Neural cell (in vitro differentiated cells): ENCODE measurements around the gene KRTAP5-9. TPM values are rescaled to one million over a fixed set of nuclear protein-coding genes. Genes with fewer than 3 reads are reported as not detected.
"Not testable (repeated sequence)": the region's sequence is repeated elsewhere in the genome, so short reads cannot be mapped to it uniquely, and the experiment has no call there.

Experiments used
- H2AFZ ChIP-seq: fragments of 200-600, 300-800 bp; sonication (generic), shearing (Covaris generic); 2 replicates; pipeline ENCODE4 v1.6.0; 2014; ENCODE audit warnings: low read depth, mild to moderate bottlenecking, antibody characterized with exemption, low read length, moderate library complexity
- H3F3A ChIP-seq: fragments of 200-600 bp; shearing (Covaris generic); 2 replicates; pipeline ENCODE4 v1.6.1; 2016; ENCODE audit warnings: mild to moderate bottlenecking, moderate library complexity, mixed read lengths, antibody characterized with exemption, low read length; ENCODE audit not compliant: insufficient read depth, poor library complexity, severe bottlenecking
- H3K27ac ChIP-seq: fragments of 200-600, 300-800 bp; sonication (generic), shearing (Covaris generic); 2 replicates; pipeline ENCODE4 v1.5.1; 2014; ENCODE audit warnings: mild to moderate bottlenecking, low read length, moderate library complexity
- H3K27me3 ChIP-seq: fragments of 300-800, 200-600 bp; sonication (generic), shearing (Covaris generic); 2 replicates; pipeline ENCODE4 v1.6.0; 2014; ENCODE audit warnings: mild to moderate bottlenecking, low read depth, low read length, moderate library complexity; ENCODE audit not compliant: insufficient read depth
- H3K36me3 ChIP-seq: fragments of 300-800, 200-600 bp; sonication (generic), shearing (Covaris generic); 2 replicates; pipeline ENCODE4 v1.5.1; 2014; ENCODE audit warnings: mild to moderate bottlenecking, antibody characterized with exemption, low read length, moderate library complexity; ENCODE audit not compliant: insufficient read depth
- H3K4me2 ChIP-seq: fragments of 300-800, 200-600 bp; sonication (generic), shearing (Covaris generic); 2 replicates; pipeline ENCODE4 v1.6.0; 2014; ENCODE audit warnings: mild to moderate bottlenecking, low read length
- H3K4me3 ChIP-seq: fragments of 300-800, 200-600 bp; sonication (generic), shearing (Covaris generic); 2 replicates; pipeline ENCODE4 v1.5.1; 2014; ENCODE audit warnings: mild to moderate bottlenecking, low read length, moderate library complexity
- H3K79me2 ChIP-seq: fragments of 200-600 bp; shearing (Covaris generic); replicated peaks from 2 replicates; pipeline ENCODE4 v1.6.0; 2014; ENCODE audit warnings: mild to moderate bottlenecking, low read length, moderate library complexity; ENCODE audit not compliant: insufficient read depth
- H3K9ac ChIP-seq: fragments of 300-800, 200-600 bp; sonication (generic), shearing (Covaris generic); 2 replicates; pipeline ENCODE4 v1.6.1; 2016; ENCODE audit warnings: mild to moderate bottlenecking, low read length, mixed read lengths
- H3K9me2 ChIP-seq: fragments of 200-600 bp; shearing (Covaris generic); 2 replicates; pipeline ENCODE4 v1.6.1; 2016; ENCODE audit warnings: mild to moderate bottlenecking, low read length, mixed read lengths; ENCODE audit not compliant: insufficient read depth
- H3K9me3 ChIP-seq: fragments of 200-600, 300-800 bp; sonication (generic), shearing (Covaris generic); 2 replicates; pipeline ENCODE4 v1.6.1; 2016; ENCODE audit warnings: mild to moderate bottlenecking, mixed run types, low read length, moderate library complexity, mixed read lengths
- H4K20me1 ChIP-seq: fragments of 200-600 bp; shearing (Covaris generic); 2 replicates; pipeline ENCODE4 v1.6.1; 2016; ENCODE audit warnings: mild to moderate bottlenecking, mixed run types; ENCODE audit not compliant: insufficient read depth
- EP300 ChIP-seq: fragments of 450-650 bp; conservative IDR thresholded peaks from 2 replicates; pipeline ENCODE4 v1.6.1; 2014; ENCODE audit warnings: antibody characterized with exemption, mild to moderate bottlenecking, moderate library complexity; ENCODE audit not compliant: poor library complexity, severe bottlenecking
- EZH2 ChIP-seq: fragments of 200-600, 300-800 bp; shearing (Covaris generic), sonication (generic); IDR thresholded peaks from 2 replicates; pipeline ENCODE4 v1.6.1; 2014; ENCODE audit warnings: antibody characterized with exemption, low read length, borderline replicate concordance, mild to moderate bottlenecking; ENCODE audit not compliant: insufficient read depth, poor library complexity, severe bottlenecking
- MXI1 ChIP-seq: fragments of 450-650 bp; conservative IDR thresholded peaks from 2 replicates; pipeline ENCODE4 v1.6.1; 2014; ENCODE audit warnings: antibody characterized with exemption, mild to moderate bottlenecking; ENCODE audit not compliant: poor library complexity, severe bottlenecking
- POLR2AphosphoS5 ChIP-seq: IDR thresholded peaks from 2 replicates; pipeline ENCODE4 v1.6.1; 2012
- RAD21 ChIP-seq: fragments of 450-650 bp; conservative IDR thresholded peaks from 2 replicates; pipeline ENCODE4 v1.6.1; 2014; ENCODE audit warnings: antibody characterized with exemption, mild to moderate bottlenecking, moderate library complexity
- SMC3 ChIP-seq: fragments of 450-650 bp; conservative IDR thresholded peaks from 2 replicates; pipeline ENCODE4 v1.6.1; 2014; ENCODE audit warnings: antibody characterized with exemption, mild to moderate bottlenecking, moderate library complexity; ENCODE audit not compliant: poor library complexity
- TAF1 ChIP-seq: IDR thresholded peaks from 2 replicates; pipeline ENCODE4 v1.6.1; 2012; ENCODE audit warnings: low read depth
- polyA plus RNA-seq: library from polyadenylated mRNA; depleted of rRNA; stranded (reverse); fragments of >200 nt; gene quantifications from 2 replicates; pipeline ENCODE4 v1.2.3, GENCODE V29; 2014
- TF ChIP-seq, protein P1 (sequence below): IDR thresholded peaks from 2 replicates; pipeline ENCODE4 v1.6.1; 2012; ENCODE audit warnings: borderline replicate concordance
- TF ChIP-seq, protein P2 (sequence below): fragments of 450-650 bp; IDR thresholded peaks from 2 replicates; pipeline ENCODE4 v1.5.1; 2014; ENCODE audit warnings: antibody characterized with exemption, mild to moderate bottlenecking, moderate library complexity; ENCODE audit not compliant: poor library complexity, severe bottlenecking

The KRTAP5-9 gene
- polyA plus RNA-seq, 1 donor from 2014 or later, result not detected

DNA sequence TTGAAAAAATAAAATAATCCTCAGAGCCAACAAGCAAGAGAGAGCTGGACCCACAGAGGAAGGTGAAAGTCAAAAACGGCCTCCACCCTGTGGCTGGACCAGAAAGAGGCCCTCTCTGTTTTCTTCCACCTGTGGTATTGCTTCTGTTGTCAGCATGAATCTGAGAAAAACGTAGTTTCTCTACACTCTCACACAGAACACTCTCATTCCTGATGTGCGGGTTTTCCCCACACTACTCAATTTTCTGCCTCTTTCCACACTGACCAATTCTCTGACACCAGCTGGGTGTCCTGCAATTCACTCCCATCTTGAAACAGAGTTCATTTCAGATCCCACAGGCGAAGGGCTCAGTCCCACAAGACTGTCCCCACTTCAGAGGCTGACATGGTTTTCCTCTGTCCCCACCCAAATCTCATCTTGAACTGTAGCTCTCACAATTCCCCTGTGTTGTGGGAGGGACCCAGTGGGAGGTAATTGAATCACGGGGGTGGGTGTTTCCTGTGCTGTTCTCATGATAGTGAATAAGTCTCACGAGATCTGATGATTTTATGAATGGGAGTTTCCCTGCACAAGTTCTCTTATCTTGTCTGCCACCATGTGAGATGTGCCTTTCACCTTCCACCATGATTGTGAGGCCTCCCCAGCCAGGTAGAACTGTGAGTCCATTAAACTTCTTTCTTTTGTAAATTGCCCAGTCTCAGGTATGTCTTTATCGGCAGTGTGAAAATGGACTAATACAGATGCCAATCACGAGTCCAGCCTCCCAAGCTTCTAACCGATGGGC, 7.5 kb upstream of the KRTAP5-9 start:
- not testable (repeated sequence) for H3K9ac ChIP-seq, H3K36me3 ChIP-seq, H3K27me3 ChIP-seq, H3F3A ChIP-seq, H3K9me2 ChIP-seq, H3K79me2 ChIP-seq, H4K20me1 ChIP-seq, H3K9me3 ChIP-seq, H2AFZ ChIP-seq, H3K4me3 ChIP-seq, H3K4me2 ChIP-seq, H3K27ac ChIP-seq

DNA sequence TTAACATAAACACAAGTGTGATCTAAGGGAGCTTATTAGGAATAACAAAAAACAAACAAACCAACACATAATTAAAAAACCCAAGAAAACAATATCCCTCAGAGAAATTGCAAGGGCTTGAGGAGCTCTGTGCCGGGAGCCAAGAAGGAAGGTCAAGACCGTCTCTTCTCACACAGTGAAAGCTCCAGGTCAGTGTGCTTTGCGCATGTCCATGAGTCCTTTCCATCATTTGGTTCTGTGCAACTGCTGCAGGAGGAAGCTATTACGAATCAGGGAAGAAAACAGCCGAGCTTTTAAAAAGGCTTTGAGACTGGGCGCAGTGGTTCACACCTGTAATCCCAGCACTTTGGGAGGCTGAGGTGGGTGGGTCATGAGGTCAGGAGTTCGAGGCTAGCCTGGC, 5.8 kb upstream of the KRTAP5-9 start:
- Histone ChIP-seq H3K4me3 (no peak overlapping the region), H4K20me1 (no peaks in the 10 kb centered on the region), H3K27me3 (no peaks in the 10 kb centered on the region), H3K27ac (no peak overlapping the region), H3K4me2 (no peak overlapping the region), H3K79me2 (no peaks in the 10 kb centered on the region), H3K9me3 (no peaks in the 10 kb centered on the region), H3F3A (no peaks in the 10 kb centered on the region), H3K36me3 (no peaks in the 10 kb centered on the region), H3K9ac (no peak overlapping the region), H2AFZ (no peak overlapping the region), H3K9me2 (no peaks in the 10 kb centered on the region)
- TF ChIP-seq RAD21, result no peak

DNA sequence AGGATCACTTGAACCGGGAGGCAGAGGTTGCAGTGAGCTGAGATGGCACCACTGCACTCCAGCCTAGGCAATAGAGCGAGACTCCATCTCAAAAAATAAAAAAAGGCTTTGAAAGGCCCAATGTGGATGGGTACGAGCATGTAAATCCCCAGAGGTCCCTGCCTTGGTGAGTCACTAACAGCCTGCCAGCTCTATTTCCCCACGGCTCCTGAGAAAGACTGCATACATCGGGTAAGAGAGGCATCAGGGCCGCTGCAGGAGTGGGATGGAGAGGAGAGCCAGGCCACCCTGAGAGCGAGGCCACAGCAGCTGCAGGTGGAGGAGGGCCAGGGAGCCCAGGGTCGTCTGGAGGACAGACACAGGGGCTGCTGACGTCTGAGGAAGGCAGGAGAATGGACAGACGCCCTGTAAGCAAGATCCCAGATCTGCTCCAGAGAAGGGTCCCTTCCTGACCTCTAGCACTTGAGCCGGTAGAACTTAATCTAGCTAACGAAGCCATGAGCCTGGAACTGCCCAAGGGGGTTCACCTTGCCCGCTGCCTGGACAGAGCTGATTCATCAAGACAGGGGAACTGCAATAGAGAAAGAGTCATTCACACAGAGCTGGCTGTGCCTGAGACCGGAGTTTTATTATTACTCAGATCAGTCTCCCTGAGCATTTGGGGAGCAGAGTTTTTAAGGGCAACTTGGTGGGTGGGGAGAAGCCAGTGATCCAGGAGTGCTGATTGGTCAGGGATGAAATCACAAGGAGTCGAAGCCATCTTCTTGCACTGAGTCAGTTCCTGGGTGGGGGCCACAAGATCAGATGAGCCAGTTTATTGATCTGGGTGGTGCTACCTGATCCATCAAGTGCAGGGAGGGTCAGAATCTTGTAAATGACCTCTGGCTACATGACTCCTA, 5.1 kb upstream of the KRTAP5-9 start:
- Histone ChIP-seq H3K27me3 (no peaks in the 10 kb centered on the region), H3K9me2 (no peaks in the 10 kb centered on the region), H2AFZ (no peak overlapping the region), H3K4me2 (no peak overlapping the region), H3K79me2 (no peaks in the 10 kb centered on the region), H4K20me1 (no peaks in the 10 kb centered on the region), H3K4me3 (no peak overlapping the region), H3K36me3 (no peaks in the 10 kb centered on the region), H3F3A (no peaks in the 10 kb centered on the region), H3K9ac (no peak overlapping the region), H3K9me3 (no peaks in the 10 kb centered on the region), H3K27ac (no peak overlapping the region)
- TF ChIP-seq, protein P1, sequence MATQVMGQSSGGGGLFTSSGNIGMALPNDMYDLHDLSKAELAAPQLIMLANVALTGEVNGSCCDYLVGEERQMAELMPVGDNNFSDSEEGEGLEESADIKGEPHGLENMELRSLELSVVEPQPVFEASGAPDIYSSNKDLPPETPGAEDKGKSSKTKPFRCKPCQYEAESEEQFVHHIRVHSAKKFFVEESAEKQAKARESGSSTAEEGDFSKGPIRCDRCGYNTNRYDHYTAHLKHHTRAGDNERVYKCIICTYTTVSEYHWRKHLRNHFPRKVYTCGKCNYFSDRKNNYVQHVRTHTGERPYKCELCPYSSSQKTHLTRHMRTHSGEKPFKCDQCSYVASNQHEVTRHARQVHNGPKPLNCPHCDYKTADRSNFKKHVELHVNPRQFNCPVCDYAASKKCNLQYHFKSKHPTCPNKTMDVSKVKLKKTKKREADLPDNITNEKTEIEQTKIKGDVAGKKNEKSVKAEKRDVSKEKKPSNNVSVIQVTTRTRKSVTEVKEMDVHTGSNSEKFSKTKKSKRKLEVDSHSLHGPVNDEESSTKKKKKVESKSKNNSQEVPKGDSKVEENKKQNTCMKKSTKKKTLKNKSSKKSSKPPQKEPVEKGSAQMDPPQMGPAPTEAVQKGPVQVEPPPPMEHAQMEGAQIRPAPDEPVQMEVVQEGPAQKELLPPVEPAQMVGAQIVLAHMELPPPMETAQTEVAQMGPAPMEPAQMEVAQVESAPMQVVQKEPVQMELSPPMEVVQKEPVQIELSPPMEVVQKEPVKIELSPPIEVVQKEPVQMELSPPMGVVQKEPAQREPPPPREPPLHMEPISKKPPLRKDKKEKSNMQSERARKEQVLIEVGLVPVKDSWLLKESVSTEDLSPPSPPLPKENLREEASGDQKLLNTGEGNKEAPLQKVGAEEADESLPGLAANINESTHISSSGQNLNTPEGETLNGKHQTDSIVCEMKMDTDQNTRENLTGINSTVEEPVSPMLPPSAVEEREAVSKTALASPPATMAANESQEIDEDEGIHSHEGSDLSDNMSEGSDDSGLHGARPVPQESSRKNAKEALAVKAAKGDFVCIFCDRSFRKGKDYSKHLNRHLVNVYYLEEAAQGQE, result no peak
- TF ChIP-seq EZH2 (no peak), RAD21 (no peak), POLR2AphosphoS5 (no peak), EP300 (no peak), SMC3 (no peak), MXI1 (no peak), TAF1 (no peak)
- TF ChIP-seq, protein P2, sequence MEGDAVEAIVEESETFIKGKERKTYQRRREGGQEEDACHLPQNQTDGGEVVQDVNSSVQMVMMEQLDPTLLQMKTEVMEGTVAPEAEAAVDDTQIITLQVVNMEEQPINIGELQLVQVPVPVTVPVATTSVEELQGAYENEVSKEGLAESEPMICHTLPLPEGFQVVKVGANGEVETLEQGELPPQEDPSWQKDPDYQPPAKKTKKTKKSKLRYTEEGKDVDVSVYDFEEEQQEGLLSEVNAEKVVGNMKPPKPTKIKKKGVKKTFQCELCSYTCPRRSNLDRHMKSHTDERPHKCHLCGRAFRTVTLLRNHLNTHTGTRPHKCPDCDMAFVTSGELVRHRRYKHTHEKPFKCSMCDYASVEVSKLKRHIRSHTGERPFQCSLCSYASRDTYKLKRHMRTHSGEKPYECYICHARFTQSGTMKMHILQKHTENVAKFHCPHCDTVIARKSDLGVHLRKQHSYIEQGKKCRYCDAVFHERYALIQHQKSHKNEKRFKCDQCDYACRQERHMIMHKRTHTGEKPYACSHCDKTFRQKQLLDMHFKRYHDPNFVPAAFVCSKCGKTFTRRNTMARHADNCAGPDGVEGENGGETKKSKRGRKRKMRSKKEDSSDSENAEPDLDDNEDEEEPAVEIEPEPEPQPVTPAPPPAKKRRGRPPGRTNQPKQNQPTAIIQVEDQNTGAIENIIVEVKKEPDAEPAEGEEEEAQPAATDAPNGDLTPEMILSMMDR, result no peak
